NCI-H2171 (cell line): ENCODE measurements around the gene FOXN4.
A peak's percentile ranks its signal among the peaks of the same experiment; 100 is the strongest.

Experiments
- DNase-seq: peaks from one replicate; lab custom pipeline; 2025; lab: John Stamatoyannopoulos, UW

FOXN4 gene

DNA sequence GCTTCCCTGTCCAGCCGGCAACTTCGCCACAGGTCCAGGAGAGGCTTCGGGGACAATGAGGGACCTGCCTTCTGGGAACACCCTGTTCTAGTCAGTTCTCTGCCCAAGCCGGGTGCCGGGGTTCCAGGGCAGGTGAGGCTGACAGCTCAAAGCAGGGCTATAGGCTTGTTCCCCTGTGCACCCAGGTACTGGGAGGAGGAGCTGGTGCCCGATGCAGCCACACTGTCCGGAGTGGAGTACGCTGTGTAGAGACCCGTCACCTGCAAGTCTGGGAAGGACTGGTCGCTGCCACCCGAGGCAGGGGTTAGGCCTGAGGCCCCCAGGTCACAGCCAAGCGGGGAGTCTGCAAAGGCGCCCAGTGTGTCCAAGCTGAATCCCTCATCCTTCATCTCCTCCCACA is 29.6 kb downstream of the FOXN4 start:
- no peak for DNase-seq

DNA sequence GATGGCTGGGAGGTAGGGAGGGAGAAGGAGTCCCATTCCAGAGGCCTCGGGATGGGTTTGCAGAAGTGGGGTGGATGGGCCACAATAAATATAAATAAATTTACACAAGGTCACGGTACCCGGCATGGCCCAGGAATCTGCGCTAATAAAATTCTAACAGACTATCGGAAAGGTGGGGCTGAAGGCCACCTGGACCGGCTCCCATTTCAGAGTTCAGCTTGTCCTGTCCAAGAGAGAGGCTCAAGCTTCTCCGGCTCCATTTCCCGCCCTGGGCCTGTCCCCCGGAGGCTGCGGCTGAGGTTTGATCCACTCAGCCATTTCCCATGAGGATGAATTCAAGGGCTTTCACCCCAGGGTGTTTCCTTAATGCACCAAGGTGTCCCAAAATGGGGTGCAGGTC is 30.2 kb downstream of the FOXN4 start:
- DNase-seq: no peak

DNA sequence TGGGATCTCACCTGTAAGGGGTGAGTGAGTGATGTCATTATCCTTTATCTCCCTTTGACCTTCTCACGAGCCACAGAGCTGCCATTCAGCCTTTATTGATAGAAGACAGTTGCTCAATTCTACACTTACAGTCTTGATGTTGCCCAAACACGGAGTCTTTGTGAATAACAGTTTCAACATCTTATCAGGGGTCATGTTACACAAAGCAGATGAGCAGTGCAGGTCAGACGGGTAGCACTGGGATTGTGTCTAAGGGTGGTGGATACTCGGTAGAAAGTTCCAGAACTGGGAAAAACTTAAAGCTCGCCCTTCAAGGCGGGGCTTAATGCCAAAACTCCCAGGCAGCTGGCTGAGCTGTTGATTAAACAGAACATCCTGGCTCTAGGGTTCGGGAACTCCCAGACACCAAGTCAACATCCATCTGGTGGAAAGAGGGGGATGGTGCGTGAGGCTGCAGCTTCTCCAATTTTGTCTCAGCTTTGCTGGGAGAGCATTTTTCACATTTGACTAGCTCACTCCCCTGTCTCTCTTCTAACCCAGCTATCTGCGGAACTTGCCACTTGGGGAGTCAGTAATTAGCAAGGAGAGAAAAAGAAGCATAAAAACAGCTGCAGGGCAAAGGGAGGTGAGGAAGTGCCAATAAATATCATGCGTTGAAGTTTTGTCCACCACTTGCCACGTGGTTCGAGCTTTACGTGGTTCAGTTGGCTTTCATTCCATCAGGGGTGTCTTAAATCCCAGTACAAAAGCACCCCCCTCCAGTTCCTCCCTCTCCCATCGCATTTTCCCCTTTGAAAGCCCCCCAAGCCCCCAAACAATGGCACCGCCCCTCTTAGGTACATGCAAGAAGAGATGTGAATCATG is 31.0 kb downstream of the FOXN4 start:
- DNase-seq: peak; percentile 44

DNA sequence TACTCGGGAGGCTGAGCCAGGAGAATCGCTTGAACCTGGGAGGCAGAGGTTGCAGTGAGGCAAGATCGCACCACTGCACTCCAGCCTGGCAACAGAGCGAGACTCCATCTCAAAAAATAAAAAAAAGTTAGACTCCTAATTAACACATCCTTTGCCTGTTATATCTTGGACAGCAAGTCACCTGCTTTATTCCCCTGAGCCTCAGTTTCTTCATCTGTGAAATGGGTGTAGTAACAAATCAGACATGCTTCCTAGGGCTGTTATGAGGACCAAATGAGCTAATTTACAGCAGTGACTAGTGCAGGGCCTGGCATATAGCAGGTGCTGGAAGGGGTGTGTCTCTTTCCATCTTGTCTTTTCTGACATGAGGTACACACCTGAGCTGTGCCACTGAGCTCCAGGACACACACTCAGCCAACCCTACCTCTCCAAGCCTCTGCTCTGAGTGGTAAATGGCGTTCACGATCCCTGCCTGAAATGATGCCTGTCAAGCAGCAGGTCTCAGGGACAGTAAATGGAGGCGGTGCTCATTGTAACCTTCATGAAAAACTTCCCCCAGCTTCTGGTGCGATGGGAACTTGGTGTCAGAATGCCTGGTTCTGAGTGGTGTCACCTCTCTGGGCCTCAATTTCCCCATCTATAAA is 31.7 kb downstream of the FOXN4 start:
- no peak for DNase-seq

DNA sequence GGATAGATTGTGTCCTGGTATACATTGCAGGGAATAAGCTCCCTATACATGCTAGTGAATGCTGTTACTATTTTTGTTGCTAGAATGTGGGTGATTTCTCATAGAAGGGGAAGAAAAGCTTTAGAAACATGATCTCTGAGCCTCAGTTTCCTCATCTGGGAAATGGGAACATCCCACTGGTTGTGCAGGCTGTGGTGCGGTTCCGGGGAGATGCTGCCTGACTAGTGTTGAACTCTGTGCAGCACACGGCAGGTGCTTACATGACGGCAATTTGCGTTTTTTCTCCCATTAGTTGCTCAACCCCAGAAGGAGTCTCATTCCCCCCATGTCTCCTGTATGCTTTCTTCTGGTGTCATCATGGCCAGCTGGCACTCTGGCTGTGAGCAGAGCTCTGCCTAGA is 32.9 kb downstream of the FOXN4 start:
- no peak for DNase-seq

DNA sequence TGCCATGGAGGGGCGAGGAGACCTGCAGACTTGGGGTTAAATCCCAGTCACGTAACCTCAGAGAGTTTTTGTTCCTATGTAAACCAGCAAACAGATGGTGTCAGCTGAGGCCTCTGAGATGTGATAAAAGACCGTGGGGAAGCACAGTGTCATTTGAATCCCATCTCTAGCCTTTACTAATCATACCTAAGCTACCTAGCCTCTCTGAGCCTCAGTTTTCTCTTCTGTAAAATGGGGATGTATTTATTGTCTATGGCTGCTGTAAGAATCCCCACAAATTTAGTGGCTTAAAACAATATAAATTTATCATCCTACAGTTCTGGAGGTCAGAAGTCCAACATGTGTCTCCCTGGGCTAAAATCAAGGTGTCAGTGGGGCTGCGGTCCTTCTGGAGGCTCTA is 33.9 kb downstream of the FOXN4 start:
- DNase-seq: no peak

DNA sequence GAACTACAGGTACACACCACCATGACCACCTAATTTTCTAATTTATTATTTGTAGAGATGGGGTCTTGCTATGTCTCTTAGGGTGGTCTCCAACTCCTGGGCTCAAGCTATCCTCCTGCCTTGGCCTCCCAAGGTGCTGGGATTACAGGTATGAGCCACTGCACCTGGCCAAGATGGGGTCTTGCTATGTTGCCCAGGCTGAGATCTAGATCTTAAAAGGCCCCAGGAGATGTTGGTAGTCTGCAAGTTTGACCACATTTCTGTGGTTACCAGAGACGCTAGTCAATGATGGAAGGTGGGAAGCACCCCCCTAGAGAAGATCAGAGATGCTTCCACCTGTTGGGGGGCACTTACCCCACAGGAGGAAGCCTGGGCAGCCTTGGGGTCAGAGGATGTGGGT is 34.7 kb downstream of the FOXN4 start:
- no peak for DNase-seq

DNA sequence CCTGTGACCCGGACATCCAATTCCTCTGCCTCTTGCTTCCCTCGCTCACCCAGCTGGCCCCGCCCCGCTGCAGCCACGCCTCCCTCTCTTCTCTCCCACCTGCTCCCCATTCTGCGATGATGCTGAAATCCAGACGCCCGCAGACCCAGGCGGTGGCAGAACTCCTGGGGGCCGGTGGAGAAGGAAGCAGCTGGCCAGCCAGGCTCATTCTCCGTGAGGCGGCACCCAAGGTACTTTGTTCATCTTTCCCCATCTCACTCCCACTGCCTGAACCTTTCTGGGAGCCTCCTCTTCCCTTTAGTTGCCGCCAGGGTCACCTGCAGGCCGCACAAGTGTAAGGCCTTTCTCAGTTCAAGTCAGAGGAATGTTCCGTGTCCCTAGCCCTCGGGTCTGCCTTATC is 35.7 kb downstream of the FOXN4 start:
- peak; percentile 75 for DNase-seq

DNA sequence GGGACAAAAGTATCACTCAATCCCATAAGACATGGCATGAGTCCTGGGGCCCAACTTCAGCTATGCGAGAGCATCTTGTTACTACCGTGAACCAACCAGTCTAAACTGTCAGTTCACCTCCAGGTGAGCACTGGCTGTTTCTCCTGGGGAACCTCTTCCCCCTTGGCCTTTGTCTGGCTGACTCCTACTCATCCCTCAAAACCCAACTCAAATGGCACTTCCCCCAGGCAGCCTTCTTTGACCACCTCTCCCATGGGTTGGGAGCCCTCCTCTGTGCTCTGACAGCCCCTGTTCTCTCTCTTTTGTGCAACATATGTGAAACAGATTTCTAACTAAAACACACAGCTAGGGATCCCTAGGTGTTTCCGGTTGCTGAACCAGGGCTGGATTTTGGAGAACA is 37.7 kb downstream of the FOXN4 start:
- no peak for DNase-seq

DNA sequence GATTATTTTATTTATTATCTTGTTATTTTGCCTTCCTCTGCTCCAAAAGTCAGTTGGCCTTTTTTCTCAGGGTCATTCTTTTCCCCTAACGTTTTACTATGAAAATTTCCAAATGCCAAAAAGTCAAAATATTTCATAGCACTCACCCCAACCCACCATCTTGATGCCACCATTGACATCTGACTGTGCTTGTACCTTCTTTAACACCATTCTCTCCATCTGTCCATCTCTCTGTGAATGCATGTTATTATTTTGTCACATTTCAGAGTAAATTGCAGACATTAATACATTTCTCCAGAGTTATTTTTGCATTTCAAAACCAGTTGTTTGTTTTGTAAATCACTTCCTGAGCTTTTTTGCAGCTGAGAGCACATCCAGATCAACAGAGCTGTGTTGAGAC is 38.6 kb downstream of the FOXN4 start:
- DNase-seq: no peak

DNA sequence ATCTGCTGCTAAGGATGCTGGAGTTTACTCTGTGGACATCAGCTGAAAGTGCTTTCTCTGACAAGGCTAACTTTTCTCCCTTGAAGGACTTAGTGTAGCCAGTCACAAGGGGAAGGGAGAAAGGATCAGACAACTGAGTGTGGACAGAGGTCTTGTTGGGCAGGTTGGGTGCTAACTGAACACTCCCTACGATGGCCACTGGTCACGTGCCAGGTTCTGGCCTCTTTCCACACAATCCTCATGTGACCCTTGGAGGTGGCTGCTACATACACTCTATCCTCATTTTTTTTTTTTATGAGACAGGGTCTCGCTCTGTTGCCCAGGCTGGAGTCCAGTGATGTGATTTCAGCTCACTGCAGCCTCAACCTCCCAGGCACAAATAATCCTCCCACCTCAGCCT is 39.7 kb downstream of the FOXN4 start:
- no peak for DNase-seq

DNA sequence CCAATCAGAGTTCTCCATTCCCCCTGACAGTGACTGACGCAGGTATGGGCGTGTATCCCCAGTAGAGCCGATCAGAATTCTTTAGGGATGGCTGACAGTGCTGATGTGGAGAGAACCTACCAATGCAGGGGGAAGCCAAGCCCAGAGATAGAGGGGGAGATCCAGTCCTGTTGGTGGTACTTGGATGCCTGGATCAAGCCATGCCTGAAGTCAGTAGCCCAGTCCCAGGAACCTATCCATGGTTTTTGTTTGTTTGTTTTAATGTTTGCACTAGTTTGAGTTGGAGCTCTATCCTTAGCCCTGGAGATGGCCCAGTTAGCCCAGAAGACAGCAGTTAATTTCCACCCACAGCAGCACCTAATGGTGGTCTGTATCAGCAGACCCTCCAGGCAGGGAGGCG is 40.2 kb downstream of the FOXN4 start:
- no peak for DNase-seq

DNA sequence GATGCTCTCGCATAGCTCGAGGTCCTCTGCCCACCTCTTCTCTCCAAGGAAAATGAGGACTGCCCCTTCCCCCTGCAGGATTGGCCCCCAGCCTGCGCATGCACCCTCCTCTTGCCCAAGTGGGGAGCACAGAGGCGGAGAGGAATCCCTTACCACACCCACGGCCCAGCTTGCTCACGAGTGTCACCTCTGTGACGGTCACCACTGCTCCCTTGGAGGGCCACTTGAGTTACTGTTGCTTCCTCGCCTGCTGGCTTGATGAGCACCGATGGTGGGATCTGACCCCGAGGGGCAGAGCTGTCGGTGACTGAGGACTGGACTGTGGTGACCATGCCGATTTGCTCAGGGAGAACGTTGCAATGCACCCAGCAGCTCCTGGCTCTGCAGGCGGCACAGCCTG is 41.7 kb downstream of the FOXN4 start:
- DNase-seq: no peak

DNA sequence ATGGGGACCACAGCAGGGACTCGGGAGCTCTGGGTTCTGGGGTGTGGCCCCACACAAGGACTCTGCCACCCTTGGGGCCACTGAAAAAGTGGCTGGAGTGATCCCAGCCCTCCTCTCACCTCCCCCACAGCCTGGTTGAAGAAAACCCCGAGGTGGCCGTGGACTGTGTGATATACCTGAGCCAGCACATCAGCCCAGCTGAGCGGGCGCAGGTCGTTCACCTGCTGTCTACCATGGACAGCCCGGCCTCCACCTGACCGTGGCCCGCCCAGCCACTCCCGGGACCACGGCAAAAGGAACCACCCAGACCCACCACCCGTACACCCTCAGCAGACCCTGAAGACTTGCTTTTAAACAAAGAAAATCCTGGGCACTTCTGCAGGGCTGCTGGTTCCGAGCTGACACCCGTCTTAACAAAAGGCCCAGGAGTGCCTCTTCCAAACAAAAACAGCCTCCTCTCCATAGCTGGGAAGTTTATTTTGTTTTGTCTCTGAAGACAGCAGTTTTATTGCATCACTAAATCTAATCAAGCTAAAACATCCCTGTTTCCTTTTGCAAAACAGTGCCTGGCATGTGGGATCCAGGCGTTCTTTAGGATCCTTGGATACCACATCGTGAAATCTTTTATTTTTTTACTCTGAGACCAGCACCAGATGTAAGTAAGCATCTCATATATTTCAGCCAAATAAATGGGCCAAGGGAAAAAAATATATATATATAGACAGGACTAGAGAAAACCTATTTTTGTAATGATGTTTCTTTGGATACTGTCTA is 42.8 kb downstream of the FOXN4 start:
- DNase-seq: no peak

DNA sequence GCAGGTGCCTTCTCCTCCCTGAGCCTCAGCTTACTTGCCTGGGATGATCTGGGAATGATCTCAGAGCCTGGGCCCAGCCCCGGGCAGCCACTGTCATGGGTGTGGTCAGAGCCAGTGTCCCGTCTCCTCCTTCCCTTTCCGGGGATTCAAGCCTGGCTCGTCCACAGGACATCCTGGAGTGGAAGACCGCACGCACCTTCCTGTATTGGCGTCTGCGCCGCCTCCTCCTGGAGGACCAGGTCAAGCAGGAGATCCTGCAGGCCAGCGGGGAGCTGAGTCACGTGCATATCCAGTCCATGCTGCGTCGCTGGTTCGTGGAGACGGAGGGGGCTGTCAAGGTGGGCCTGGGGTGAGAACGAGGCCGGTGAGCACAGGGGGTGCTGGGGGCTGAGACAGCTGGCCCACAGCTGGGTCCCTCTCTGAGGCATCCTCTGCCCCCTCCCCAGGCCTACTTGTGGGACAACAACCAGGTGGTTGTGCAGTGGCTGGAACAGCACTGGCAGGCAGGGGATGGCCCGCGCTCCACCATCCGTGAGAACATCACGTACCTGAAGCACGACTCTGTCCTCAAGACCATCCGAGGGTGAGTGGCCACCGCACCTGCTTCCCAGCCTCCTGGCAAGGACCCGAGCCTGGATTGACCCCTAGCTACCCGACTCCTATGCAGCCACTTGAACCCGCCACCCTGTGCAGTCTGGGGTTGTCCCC is 44.0 kb downstream of the FOXN4 start:
- no peak for DNase-seq

DNA sequence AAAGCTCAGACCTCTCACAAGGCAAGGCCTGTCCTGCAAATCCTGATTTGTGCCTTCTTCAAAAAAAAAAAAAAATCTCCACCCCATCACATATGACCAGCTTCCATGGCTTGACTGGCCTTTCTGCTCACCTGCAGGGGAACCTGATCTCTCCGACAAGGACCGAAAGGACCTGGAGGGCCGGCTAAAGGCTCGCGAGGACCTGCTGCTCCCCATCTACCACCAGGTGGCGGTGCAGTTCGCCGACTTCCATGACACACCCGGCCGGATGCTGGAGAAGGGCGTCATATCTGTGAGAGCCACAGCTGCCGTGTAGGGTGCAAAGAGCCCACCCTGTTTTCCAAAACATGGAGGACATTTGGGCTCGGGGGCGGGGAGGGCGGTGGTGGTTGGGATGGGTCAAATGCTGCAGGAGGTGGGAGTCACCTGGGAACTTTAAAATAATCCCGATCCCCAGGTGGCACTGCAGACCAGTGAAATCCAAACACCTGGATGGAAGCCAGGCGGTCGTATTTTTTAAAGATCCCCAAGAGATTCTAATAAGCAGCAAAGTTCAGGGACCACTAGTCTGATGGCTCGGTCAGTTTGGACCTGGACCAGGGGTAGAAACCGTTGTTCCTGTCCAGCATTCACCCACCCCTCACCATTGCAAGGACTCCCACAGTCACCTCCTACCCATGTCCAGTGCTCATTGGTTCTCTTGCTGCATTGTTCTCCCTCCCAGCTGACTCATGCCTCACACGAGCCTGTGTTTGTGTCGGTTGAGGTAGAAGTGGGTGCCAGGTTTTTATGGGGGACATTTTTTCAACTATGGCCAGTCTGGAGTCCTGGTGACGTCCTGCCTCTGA is 44.8 kb downstream of the FOXN4 start:
- DNase-seq: no peak

DNA sequence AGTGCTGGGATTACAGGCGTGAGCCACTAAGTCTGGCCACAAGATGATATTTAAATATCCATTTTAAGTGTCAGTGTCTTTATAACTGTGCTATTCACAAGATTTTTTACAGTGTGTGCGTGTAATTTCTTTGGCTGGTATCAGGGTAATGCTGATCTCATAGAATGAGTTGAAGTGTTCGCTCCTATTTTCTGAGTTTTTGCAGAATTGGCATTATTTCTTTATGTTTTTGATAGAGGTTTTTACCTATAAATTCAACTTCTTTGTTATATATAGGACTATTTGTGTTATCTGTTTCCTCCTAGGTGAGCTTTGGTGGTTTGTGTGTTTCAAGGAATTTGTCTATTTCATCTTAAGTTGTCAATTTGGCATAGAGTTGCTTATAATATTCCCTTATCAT is 45.6 kb downstream of the FOXN4 start:
- no peak for DNase-seq

DNA sequence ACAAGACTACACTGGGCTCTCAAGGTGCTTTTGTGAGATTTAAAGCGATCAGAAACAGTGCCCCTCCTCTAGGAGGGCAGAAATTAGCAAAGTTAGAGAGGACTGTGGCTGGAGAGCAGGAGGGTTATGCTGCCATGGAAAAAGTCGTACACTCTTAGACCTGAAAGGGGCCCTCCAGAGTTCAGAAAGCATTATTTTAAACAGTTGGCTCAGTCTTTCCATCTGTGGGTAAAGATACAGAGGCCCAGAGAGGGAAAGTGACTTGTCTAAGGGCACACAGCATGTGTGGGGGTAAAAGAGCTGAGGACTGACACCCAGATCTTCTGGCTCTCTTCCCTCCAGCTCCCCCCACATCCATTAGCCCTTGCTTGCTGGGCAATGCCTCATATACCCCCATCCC is 47.1 kb downstream of the FOXN4 start:
- no peak for DNase-seq

DNA sequence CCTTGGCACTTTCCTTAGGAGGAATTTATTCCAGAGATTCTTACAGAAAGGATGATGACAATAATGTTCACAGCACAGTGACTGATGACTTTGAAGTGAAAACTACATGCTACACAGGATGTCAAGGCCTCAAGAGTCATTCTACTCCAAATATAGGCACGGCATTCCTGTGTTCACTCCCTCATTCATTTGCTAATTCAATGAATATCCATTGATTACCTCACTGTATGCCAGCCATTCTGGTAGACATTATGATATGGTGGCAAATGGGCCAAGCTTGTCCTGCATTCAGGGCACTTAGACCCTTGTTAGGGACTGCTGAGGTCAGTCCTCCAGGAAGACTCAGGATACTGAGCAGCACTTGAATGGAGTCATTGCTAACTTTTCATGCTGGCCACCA is 48.0 kb downstream of the FOXN4 start:
- no peak for DNase-seq

DNA sequence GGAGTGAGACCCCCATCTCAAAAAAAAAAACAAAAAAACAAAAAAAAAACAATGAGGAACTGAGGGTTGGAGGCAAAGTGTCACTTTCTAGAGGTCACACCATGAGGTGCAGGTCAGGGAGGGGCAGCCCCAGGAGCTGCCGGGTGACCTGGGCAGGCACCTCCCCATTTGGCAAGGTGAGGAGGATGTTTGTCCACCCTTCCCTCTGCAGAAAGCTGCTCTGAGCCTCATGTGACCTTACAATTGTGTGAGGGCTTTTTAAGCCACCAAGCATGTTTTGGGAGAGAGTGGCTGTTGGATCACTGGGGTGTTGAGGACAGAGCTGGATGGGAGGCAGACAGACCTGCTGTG is 49.6 kb downstream of the FOXN4 start:
- DNase-seq: no peak
